Epithelial cell of proximal tubule (primary cell): ENCODE results near the gene EIPR1. TPM values are rescaled to one million over a fixed set of nuclear protein-coding genes. Genes with fewer than 3 reads are reported as not detected.

ENCODE experiments used
- DNase-seq: peaks from one replicate; pipeline ENCODE4 v3.0.0-alpha.2; 2011; ENCODE audit warnings: low read depth
- H3K4me3 ChIP-seq: 2 replicates; pipeline ENCODE4 v1.5.1; 2011; ENCODE audit warnings: low read depth, mild to moderate bottlenecking, low read length
- CTCF ChIP-seq: conservative IDR thresholded peaks from 2 replicates; pipeline ENCODE4 v1.5.1; 2012; ENCODE audit warnings: low read depth, mild to moderate bottlenecking, low read length
- total RNA-seq: library from RNA; depleted of rRNA; stranded (reverse); fragments of >200 nt; gene quantifications from 2 replicates; pipeline ENCODE4 v1.2.3, GENCODE V29; 2015

Gene EIPR1
- total RNA-seq, 1 donor from 2014 or later: 43.9 TPM

GRCh38 chr2:3257166-3257565, 120.5 kb downstream of the EIPR1 start:
- TF ChIP-seq CTCF: no peak
- no peak for DNase-seq
- no peak overlapping the region for H3K4me3 ChIP-seq

- DNase-seq: no peak
- no peak overlapping the region for H3K4me3 ChIP-seq
- no peak for TF ChIP-seq CTCF
These were observed 121.0 kb downstream of the EIPR1 start for GRCh38 chr2:3256605-3257004.

- DNase-seq: no peak
- H3K4me3 ChIP-seq: no peak overlapping the region
- no peak for TF ChIP-seq CTCF
These were observed 121.5 kb downstream of the EIPR1 start for GRCh38 chr2:3256157-3256556.

- no peak for TF ChIP-seq CTCF
- no peak overlapping the region for H3K4me3 ChIP-seq
- peak; percentile 41 for DNase-seq
These were observed 123.1 kb downstream of the EIPR1 start for GRCh38 chr2:3254442-3254941.

GRCh38 chr2:3253913-3254441, 123.6 kb downstream of the EIPR1 start:
- TF ChIP-seq CTCF: no peak
- no peak for DNase-seq
- no peak overlapping the region for H3K4me3 ChIP-seq

- no peak overlapping the region for H3K4me3 ChIP-seq
- no peak for DNase-seq
- TF ChIP-seq CTCF: no peak
These were observed 125.7 kb downstream of the EIPR1 start for GRCh38 chr2:3251946-3252345.

GRCh38 chr2:3249476-3249962, 128.1 kb downstream of the EIPR1 start:
- H3K4me3 ChIP-seq: no peak overlapping the region
- no peak for DNase-seq
- TF ChIP-seq CTCF: no peak
